Endothelial cell of umbilical vein (primary cell): ENCODE measurements around the gene IL18. TPM values are rescaled to one million over a fixed set of nuclear protein-coding genes. Genes with fewer than 3 reads are reported as not detected.

Experiments
- BruUV-seq: library from RNA; stranded (reverse); fragments of 400-500 nt; replicated peaks from 2 replicates; lab custom pipeline; 2021; lab: Mats Ljungman, UMichigan
- CTCF ChIA-PET: fragments of 300-600, 350-600 bp; sonication (Branson Sonifier 250); formaldehyde crosslinking; loops from one replicate; lab custom pipeline; 2021; ENCODE audit warnings: antibody characterized with exemption, inconsistent platforms; lab: Charles Lee
- POLR2A ChIA-PET: fragments of 300-600, 350-600 bp; sonication (Branson Sonifier 250); formaldehyde crosslinking; loops from one replicate; lab custom pipeline; 2021; ENCODE audit warnings: antibody characterized with exemption, inconsistent platforms; lab: Charles Lee
- DNase-seq: peaks from one replicate; pipeline ENCODE4 v3.0.0-alpha.2; 2011; ENCODE audit warnings: low read depth, low spot score
- FAIRE-seq: peaks from 2 replicates; lab custom pipeline; 2011; peaks lifted over from hg19 to GRCh38; lab: Jason Lieb, UNC
- H2AFZ ChIP-seq: 2 replicates; pipeline ENCODE4 v1.6.0; 2012; ENCODE audit warnings: low read depth, low read length, control low read depth, inconsistent platforms
- H3K27ac ChIP-seq: 2 replicates; pipeline ENCODE4 v1.5.1; 2011; ENCODE audit warnings: low read depth, mild to moderate bottlenecking, control low read depth, low read length, moderate library complexity; ENCODE audit not compliant: insufficient read depth
- H3K27me3 ChIP-seq, 2 experiments: 2 replicates each; pipeline versions ENCODE4 v1.6.0 to v1.6.1; 2011; ENCODE audit warnings: low read length in 2 of 2, mixed read lengths in 1 of 2; ENCODE audit not compliant: control insufficient read depth in 2 of 2, insufficient read depth in 2 of 2
- H3K36me3 ChIP-seq, 2 experiments: 2 replicates in 1 of 2; 3 replicates in 1 of 2; pipeline ENCODE4 v1.5.1; 2011; ENCODE audit warnings: low read length in 2 of 2, mild to moderate bottlenecking in 1 of 2, moderate library complexity in 1 of 2; ENCODE audit not compliant: control insufficient read depth in 2 of 2, insufficient read depth in 2 of 2; ENCODE audit errors: extremely low read depth in 1 of 2
- H3K4me1 ChIP-seq: 3 replicates; pipeline ENCODE4 v1.5.1; 2011; ENCODE audit warnings: mild to moderate bottlenecking, low read length; ENCODE audit not compliant: control insufficient read depth, insufficient read depth; ENCODE audit errors: extremely low read depth
- H3K4me2 ChIP-seq: 2 replicates; pipeline ENCODE4 v1.6.1; 2011; ENCODE audit warnings: low read length, control low read depth, mixed read lengths; ENCODE audit not compliant: insufficient read depth
- H3K4me3 ChIP-seq, 3 experiments: fragments of 200-600 bp in 1 of 3; sonication (generic), shearing (Covaris generic) in 1 of 3; replicated peaks in 1 of 3; 2 replicates each; pipeline ENCODE4 v1.5.1; 2011 to 2016; ENCODE audit warnings: control low read depth in 3 of 3, low read length in 3 of 3, mild to moderate bottlenecking in 2 of 3, inconsistent platforms in 1 of 3, low read depth in 1 of 3, moderate library complexity in 1 of 3; ENCODE audit not compliant: insufficient read depth in 1 of 3
- H3K79me2 ChIP-seq: 2 replicates; pipeline ENCODE4 v1.6.0; 2012; ENCODE audit warnings: low read length, inconsistent platforms; ENCODE audit not compliant: control insufficient read depth, insufficient read depth
- H3K9ac ChIP-seq: replicated peaks from 2 replicates; pipeline ENCODE3; 2011; ENCODE audit warnings: low read length, control low read depth; ENCODE audit not compliant: insufficient read depth; ENCODE audit errors: extremely low read depth
- H3K9me1 ChIP-seq: replicated peaks from 3 replicates; pipeline ENCODE4 v1.6.0; 2011; ENCODE audit warnings: mild to moderate bottlenecking, low read length; ENCODE audit not compliant: control insufficient read depth, insufficient read depth; ENCODE audit errors: extremely low read depth
- H3K9me3 ChIP-seq: replicated peaks from 2 replicates; pipeline ENCODE4 v1.5.1; 2012; ENCODE audit warnings: low read length, inconsistent platforms; ENCODE audit not compliant: control insufficient read depth, insufficient read depth
- H4K20me1 ChIP-seq: replicated peaks from 2 replicates; pipeline ENCODE3; 2011; ENCODE audit warnings: mild to moderate bottlenecking, low read length; ENCODE audit not compliant: control insufficient read depth, insufficient read depth; ENCODE audit errors: extremely low read depth
- EZH2 ChIP-seq: IDR thresholded peaks from 2 replicates; pipeline ENCODE4 v1.6.1; 2012; ENCODE audit warnings: borderline replicate concordance, low read depth, mild to moderate bottlenecking, moderate library complexity, low read length, inconsistent platforms; ENCODE audit not compliant: severe bottlenecking
- FOS ChIP-seq: IDR thresholded peaks from 2 replicates; pipeline ENCODE4 v1.6.1; 2011; ENCODE audit warnings: mild to moderate bottlenecking, low read length, moderate library complexity, borderline replicate concordance; ENCODE audit not compliant: insufficient read depth
- GATA2 ChIP-seq: IDR thresholded peaks from 2 replicates; pipeline ENCODE4 v1.7.0; 2011; ENCODE audit warnings: low read depth, mild to moderate bottlenecking, moderate library complexity, mixed read lengths, low read length; ENCODE audit not compliant: insufficient read length, insufficient read depth
- JUN ChIP-seq: IDR thresholded peaks from 2 replicates; pipeline ENCODE4 v1.6.1; 2011; ENCODE audit warnings: borderline replicate concordance, low read depth; ENCODE audit not compliant: insufficient read length, insufficient read depth
- MYC ChIP-seq: IDR thresholded peaks from one replicate; pipeline ENCODE4 v1.6.1; 2011; ENCODE audit warnings: mild to moderate bottlenecking, low read depth, low read length
- POLR2A ChIP-seq: IDR thresholded peaks from 2 replicates; pipeline ENCODE4 v1.6.1; 2012; ENCODE audit warnings: low read depth, mild to moderate bottlenecking, control low read depth, low read length
- POLR2AphosphoS5 ChIP-seq: IDR thresholded peaks from 2 replicates; pipeline ENCODE4 v1.6.1; 2012; ENCODE audit warnings: low read depth, mild to moderate bottlenecking, control low read depth, low read length, moderate library complexity; ENCODE audit not compliant: insufficient read depth
- dilution Hi-C: fragments of 300-500 bp; cut with MboI; formaldehyde crosslinking; loops from one replicate; pipeline ENCODE4 v1.15.0; 2019; ENCODE audit warnings: low sequenced_read_pairs; ENCODE audit not compliant: extremely low pct_ligation_motif_present
- intact Hi-C: fragments of 100-400 bp; cut with micrococcal nuclease; formaldehyde crosslinking; loops from one replicate; pipeline ENCODE4 v1.10.0; 2022
- polyA plus RNA-seq, 4 experiments: library from polyadenylated mRNA; depleted of rRNA in 3 of 4; stranded (reverse) in 3 of 4; unstranded in 1 of 4; fragments of >200 nt; gene quantifications; 2 replicates each; pipeline versions ENCODE4 v1.2.1 to v1.2.3, GENCODE V29; 2011 to 2012; ENCODE audit warnings: missing spikeins in 1 of 4
- total RNA-seq: library from RNA; stranded (reverse); gene quantifications from 2 replicates; pipeline ENCODE4 v1.2.3, GENCODE V29; 2021
- TF ChIP-seq, protein P1 (sequence below), 2 donors: IDR thresholded peaks; 1 replicate in 1 of 2; 2 replicates in 1 of 2; pipeline ENCODE4 v1.5.1; 2011; ENCODE audit warnings: low read length in 2 of 2, mild to moderate bottlenecking in 2 of 2, moderate library complexity in 2 of 2, control low read depth in 1 of 2, inconsistent platforms in 1 of 2, low read depth in 1 of 2; ENCODE audit not compliant: insufficient read depth in 1 of 2; ENCODE audit errors: extremely low read depth in 1 of 2
- TF ChIP-seq, protein P2 (sequence below): IDR thresholded peaks from 2 replicates; pipeline ENCODE4 v1.6.1; 2011; ENCODE audit not compliant: insufficient read depth, insufficient read length

IL18 gene
- total and polyA plus RNA-seq, 2 donors (not counting 3 experiments of a cell fraction or from before 2014, with no cell fraction given) = 0.73 to 1.5 TPM

DNA sequence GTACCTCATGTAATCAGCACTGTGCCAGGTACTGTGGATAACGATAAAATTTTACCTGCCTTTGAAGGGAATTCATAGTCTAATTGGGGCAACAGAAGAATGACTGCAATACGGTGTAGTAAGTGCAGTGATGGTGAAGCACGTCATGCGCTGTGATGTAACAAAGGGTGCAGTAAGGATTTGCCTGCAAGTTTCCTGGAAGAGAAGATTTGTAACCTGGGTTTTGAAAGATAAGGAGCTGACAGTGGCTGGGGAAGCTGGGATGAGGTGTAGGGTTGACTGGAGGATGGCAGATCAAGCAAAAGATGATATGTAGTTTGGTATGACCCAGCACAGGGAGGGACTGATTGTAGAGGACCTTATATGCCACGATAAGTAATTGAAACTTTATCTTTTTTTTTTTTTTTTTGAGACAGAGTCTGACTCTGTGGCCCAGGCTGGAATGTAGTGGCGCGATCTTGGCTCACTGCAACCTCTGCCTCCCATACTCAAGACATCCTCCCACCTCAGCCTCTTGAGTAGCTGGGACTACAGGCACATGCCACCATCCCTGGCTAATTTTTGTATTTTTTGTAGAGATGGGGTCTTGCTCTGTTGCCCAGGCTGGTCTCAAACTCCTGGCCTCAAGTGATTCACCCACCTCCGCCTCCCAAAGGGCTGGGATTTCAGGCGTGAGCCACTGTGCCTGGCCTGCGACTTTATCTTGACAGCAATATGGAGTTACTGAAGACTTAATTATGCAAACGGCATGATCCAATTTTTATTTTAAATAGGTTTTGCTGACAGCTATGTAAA lies 66.0 kb downstream of the IL18 start:
- ChIA-PET POLR2A (no interaction called here), CTCF (interaction anchor here (1.2 to 4.2 kb wide), 3 partner anchors 16 to 78 kb away, joined by 3 to 18 read pairs (median 3); partner anchors contain the start of gene BCO2)
- no peak for TF ChIP-seq POLR2AphosphoS5
- no peak for TF ChIP-seq JUN
- TF ChIP-seq, protein P1, sequence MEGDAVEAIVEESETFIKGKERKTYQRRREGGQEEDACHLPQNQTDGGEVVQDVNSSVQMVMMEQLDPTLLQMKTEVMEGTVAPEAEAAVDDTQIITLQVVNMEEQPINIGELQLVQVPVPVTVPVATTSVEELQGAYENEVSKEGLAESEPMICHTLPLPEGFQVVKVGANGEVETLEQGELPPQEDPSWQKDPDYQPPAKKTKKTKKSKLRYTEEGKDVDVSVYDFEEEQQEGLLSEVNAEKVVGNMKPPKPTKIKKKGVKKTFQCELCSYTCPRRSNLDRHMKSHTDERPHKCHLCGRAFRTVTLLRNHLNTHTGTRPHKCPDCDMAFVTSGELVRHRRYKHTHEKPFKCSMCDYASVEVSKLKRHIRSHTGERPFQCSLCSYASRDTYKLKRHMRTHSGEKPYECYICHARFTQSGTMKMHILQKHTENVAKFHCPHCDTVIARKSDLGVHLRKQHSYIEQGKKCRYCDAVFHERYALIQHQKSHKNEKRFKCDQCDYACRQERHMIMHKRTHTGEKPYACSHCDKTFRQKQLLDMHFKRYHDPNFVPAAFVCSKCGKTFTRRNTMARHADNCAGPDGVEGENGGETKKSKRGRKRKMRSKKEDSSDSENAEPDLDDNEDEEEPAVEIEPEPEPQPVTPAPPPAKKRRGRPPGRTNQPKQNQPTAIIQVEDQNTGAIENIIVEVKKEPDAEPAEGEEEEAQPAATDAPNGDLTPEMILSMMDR (IDR thresholded peaks at IDR 0.05; ENCODE audit: extremely low read depth in 1 of 2, insufficient read depth in 1 of 2, low read depth in 1 of 2, low read length in 2 of 2) = no peak
- TF ChIP-seq FOS = no peak
- no peak for TF ChIP-seq EZH2
- no peak for TF ChIP-seq GATA2
- TF ChIP-seq, protein P2, sequence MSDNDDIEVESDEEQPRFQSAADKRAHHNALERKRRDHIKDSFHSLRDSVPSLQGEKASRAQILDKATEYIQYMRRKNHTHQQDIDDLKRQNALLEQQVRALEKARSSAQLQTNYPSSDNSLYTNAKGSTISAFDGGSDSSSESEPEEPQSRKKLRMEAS = no peak
- TF ChIP-seq MYC = no peak
- TF ChIP-seq POLR2A = no peak
- Histone ChIP-seq H3K4me2 (no peak overlapping the region), H2AFZ (no peak overlapping the region), H3K9ac (no peak overlapping the region), H3K9me1 (no peaks in the 10 kb centered on the region), H3K27me3 (no peaks in the 10 kb centered on the region), H3K4me3 (no peak overlapping the region), H3K27ac (no peak overlapping the region), H4K20me1 (no peaks in the 10 kb centered on the region), H3K4me1 (no peaks in the 10 kb centered on the region), H3K79me2 (no peaks in the 10 kb centered on the region), H3K9me3 (no peaks in the 10 kb centered on the region), H3K36me3 (peaks cover 0 to 3% of the 10 kb centered on the region in 2 experiments)
- BruUV-seq = no TSS peak
- FAIRE-seq = no peak
- intact Hi-C loops (no loop called here), dilution Hi-C loops (no loop called here)
- DNase-seq = no peak
